Common myeloid progenitor, CD34-positive (primary cell): Measurements from ENCODE around the gene ENGASE.
A peak's percentile ranks its signal among the peaks of the same experiment; 100 is the strongest.

Source experiments
- CTCF ChIA-PET: fragments of 350-600 bp; sonication (Branson Sonifier 250); formaldehyde crosslinking; loops from one replicate; lab custom pipeline; 2021; ENCODE audit warnings: antibody characterized with exemption; lab: Charles Lee
- POLR2A ChIA-PET: fragments of 350-600 bp; sonication (Branson Sonifier 250); formaldehyde crosslinking; loops from one replicate; lab custom pipeline; 2021; ENCODE audit warnings: antibody characterized with exemption; lab: Charles Lee
- DNase-seq, 3 donors: peaks; one replicate each; pipeline versions ENCODE4 v3.0.0 to v3.0.0-alpha.2; 2013
- H3K27ac ChIP-seq, 2 experiments: 1 replicate in 1 of 2; 2 replicates in 1 of 2; pipeline ENCODE4 v1.7.0; 2013; ENCODE audit warnings: inconsistent platforms in 2 of 2, low read length in 2 of 2, mild to moderate bottlenecking in 2 of 2, low read depth in 1 of 2, moderate library complexity in 1 of 2; ENCODE audit not compliant: severe bottlenecking in 2 of 2, insufficient read depth in 1 of 2, poor library complexity in 1 of 2
- H3K27me3 ChIP-seq, 5 experiments: replicated peaks in 2 of 5; 1 replicate in 3 of 5; 2 replicates in 2 of 5; pipeline versions ENCODE4 v1.6.1 to v1.7.0; 2013; ENCODE audit warnings: low read length in 4 of 5, mild to moderate bottlenecking in 2 of 5, moderate library complexity in 2 of 5, inconsistent platforms in 1 of 5; ENCODE audit not compliant: insufficient read depth in 5 of 5, control insufficient read depth in 4 of 5
- H3K36me3 ChIP-seq, 4 experiments: 1 replicate in 2 of 4; 2 replicates in 2 of 4; pipeline versions ENCODE4 v1.6.1 to v1.7.0; 2013; ENCODE audit warnings: low read length in 3 of 4, control low read depth in 1 of 4, mild to moderate bottlenecking in 1 of 4; ENCODE audit not compliant: control insufficient read depth in 4 of 4, insufficient read depth in 4 of 4
- H3K4me1 ChIP-seq, 4 experiments: 1 replicate in 3 of 4; 2 replicates in 1 of 4; pipeline versions ENCODE4 v1.6.1 to v1.7.1; 2013; ENCODE audit warnings: low read length in 3 of 4, mild to moderate bottlenecking in 3 of 4, control low read depth in 1 of 4, inconsistent platforms in 1 of 4, moderate library complexity in 1 of 4; ENCODE audit not compliant: control insufficient read depth in 4 of 4, insufficient read depth in 4 of 4; ENCODE audit errors: control extremely low read depth in 1 of 4
- H3K4me3 ChIP-seq, 7 experiments: 1 replicate in 4 of 7; 2 replicates in 3 of 7; pipeline versions ENCODE4 v1.5.1 to v1.7.0; 2013; ENCODE audit warnings: mild to moderate bottlenecking in 7 of 7, low read length in 6 of 7, moderate library complexity in 6 of 7, inconsistent platforms in 2 of 7, low read depth in 2 of 7, control low read depth in 1 of 7; ENCODE audit not compliant: insufficient read depth in 4 of 7, control insufficient read depth in 1 of 7; ENCODE audit errors: extremely low read depth in 1 of 7
- H3K9me3 ChIP-seq, 5 experiments: 1 replicate in 4 of 5; 2 replicates in 1 of 5; pipeline versions ENCODE4 v1.6.1 to v1.7.1; 2013; ENCODE audit warnings: low read length in 4 of 5, mild to moderate bottlenecking in 2 of 5, inconsistent platforms in 1 of 5, low read depth in 1 of 5, moderate library complexity in 1 of 5; ENCODE audit not compliant: control insufficient read depth in 4 of 5, insufficient read depth in 2 of 5; ENCODE audit errors: control extremely low read depth in 1 of 5
- WGBS: methylation state at CpG from one replicate; pipeline ENCODE4 v1.1.5; 2013; ENCODE audit not compliant: insufficient coverage; 5-methylcytosine and 5-hydroxymethylcytosine counted together

Gene ENGASE

DNA sequence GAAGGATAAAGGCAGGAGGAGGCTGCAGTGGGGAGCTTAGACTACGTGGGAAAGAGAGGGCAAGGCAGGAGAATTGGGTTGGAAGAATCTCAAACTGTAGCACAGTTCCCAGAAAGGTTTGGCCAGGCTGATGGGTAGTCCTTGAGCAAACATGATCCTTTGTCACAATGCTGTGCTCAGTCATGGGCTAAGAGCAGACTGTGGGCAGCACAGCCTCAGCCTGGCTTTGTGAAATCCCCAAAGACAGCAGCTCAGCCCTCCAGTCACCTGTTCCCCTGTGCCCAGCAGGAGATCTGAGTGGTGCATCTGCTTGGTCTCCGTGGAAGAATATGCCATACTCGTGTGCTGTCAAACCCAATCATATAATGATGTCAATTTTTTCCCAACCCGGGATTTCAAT, 10.6 kb upstream of the ENGASE start:
- H3K4me1 ChIP-seq, result peaks cover 0 to 6% (median 2%) of the 10 kb centered on the region in 4 experiments
- WGBS, result 96% methylated on average over 4 of the region's 4 CpGs
- no peaks in the 10 kb centered on the region for H3K9me3 ChIP-seq
- no peak for DNase-seq
- H3K4me3 ChIP-seq, result no peak overlapping the region
- no peaks in the 10 kb centered on the region for H3K36me3 ChIP-seq
- no peaks in the 10 kb centered on the region for H3K27me3 ChIP-seq
- CTCF ChIA-PET, result interaction anchor here (0.9 to 5.3 kb wide), 5 partner anchors 16 to 337 kb away, joined by 4 to 23 read pairs (median 6); no protein-coding TSS in a partner anchor
- H3K27ac ChIP-seq, result no peak overlapping the region
- POLR2A ChIA-PET, result no interaction called here

DNA sequence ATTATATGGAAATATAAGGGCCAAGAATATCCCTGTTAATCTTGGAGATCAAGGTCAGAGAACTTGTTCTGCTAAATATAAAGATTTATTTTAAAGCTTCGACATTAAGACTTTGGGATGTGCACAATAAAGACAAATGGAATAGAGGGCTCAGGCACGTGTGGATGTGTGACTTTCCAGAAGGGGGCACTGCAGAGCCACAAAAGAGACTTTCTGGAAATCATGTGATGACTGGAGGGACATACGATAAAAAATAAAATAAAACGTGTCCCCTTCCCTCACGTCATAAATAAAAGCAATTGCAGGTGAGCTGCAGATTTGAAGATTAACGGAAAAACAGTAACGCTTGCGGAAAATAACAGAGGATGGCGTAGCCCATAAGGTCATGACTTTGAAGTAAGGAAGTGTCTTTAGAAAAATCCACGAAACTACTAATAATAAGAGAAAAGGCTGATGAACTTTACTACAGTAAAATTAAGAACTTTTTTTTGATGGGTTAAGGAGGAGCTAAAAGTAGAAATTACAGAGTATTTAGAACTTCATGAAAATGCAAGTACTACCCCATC, 9.4 kb upstream of the ENGASE start:
- Histone ChIP-seq H3K9me3 (no peaks in the 10 kb centered on the region), H3K36me3 (no peaks in the 10 kb centered on the region), H3K27ac (no peak overlapping the region), H3K27me3 (no peaks in the 10 kb centered on the region), H3K4me3 (no peak overlapping the region), H3K4me1 (peaks cover 0 to 1% (median 0%) of the 10 kb centered on the region in 4 experiments)
- POLR2A ChIA-PET, result no interaction called here
- DNase-seq, result peak; percentile 57 to 78 (median 71)
- CTCF ChIA-PET, result interaction anchor here (0.9 to 5.3 kb wide), 9 partner anchors 9 to 336 kb away, joined by 3 to 23 read pairs (median 5); partner anchors contain the start of gene ENGASE
- 43% methylated on average over 7 of the region's 10 CpGs for WGBS

DNA sequence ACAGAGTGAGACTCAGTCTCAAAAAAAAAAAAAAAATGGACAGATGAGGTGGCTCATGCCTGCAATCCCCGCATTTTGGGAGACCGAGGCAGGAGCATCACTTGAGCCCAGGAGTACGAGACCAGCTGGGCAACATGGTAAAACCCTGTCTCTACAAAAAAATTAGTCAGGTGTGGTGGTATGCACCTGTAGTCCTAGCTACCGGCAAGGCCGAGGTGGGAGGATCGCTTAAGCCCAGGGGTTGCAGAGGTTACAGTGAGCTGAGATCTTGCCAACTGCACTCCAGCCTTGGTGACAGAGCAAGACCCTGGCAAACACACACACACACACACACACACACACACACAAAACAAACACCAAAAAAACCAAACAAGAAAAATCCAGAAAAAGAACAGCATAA, 7.7 kb upstream of the ENGASE start:
- 100% methylated on average over 3 of the region's 6 CpGs for WGBS
- POLR2A ChIA-PET, result no interaction called here
- no peak overlapping the region for H3K4me3 ChIP-seq
- CTCF ChIA-PET, result interaction anchor here (1.0 to 1.7 kb wide), 5 partner anchors 11 to 326 kb away, joined by 3 to 6 read pairs (median 4); no protein-coding TSS in a partner anchor
- no peaks in the 10 kb centered on the region for H3K27me3 ChIP-seq
- H3K27ac ChIP-seq, result no peak overlapping the region
- no peaks in the 10 kb centered on the region for H3K9me3 ChIP-seq
- DNase-seq, result no peak
- peaks cover 0 to 1% (median 0%) of the 10 kb centered on the region in 4 experiments for H3K4me1 ChIP-seq
- H3K36me3 ChIP-seq, result no peaks in the 10 kb centered on the region

DNA sequence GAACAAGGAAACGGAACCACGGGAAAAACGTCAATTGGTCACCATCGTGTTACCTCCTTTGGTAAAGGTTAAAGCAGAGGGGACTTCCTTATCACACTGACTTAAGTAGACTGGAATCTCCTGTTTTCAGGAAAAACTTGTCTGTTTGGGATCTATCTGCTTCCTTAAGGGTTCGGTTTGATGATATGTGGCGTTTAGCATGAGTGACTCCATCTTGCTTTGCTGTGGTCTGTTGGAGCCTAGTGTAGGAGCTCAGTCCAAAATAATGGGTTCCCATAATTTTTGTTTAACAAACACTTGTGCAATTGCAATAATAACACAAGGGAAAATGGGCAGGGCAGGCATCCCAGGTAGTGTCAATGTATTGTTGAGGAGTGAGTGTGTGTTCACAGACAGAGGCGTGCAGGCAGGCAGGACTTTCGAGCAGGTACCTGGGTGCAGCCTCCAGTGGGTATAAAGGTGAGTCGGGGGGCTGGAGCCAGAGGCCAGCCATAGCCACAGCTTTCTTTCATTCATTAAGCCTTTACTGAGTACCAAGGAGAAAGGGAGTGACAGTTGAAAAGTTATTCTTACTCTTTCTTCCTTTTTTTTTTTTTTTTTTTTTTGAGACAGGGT, 4.3 kb upstream of the ENGASE start:
- 95% methylated on average over 6 of the region's 9 CpGs for WGBS
- CTCF ChIA-PET, result interaction anchor here (0.9 to 1.3 kb wide), 2 partner anchors 9 to 17 kb away, joined by 3 to 4 read pairs; no protein-coding TSS in a partner anchor
- Histone ChIP-seq H3K4me1 (peaks cover 0 to 8% (median 7%) of the 10 kb centered on the region in 4 experiments), H3K27ac (no peak overlapping the region), H3K9me3 (no peaks in the 10 kb centered on the region), H3K27me3 (no peaks in the 10 kb centered on the region), H3K4me3 (no peak overlapping the region), H3K36me3 (no peaks in the 10 kb centered on the region)
- no peak for DNase-seq
- POLR2A ChIA-PET, result no interaction called here

DNA sequence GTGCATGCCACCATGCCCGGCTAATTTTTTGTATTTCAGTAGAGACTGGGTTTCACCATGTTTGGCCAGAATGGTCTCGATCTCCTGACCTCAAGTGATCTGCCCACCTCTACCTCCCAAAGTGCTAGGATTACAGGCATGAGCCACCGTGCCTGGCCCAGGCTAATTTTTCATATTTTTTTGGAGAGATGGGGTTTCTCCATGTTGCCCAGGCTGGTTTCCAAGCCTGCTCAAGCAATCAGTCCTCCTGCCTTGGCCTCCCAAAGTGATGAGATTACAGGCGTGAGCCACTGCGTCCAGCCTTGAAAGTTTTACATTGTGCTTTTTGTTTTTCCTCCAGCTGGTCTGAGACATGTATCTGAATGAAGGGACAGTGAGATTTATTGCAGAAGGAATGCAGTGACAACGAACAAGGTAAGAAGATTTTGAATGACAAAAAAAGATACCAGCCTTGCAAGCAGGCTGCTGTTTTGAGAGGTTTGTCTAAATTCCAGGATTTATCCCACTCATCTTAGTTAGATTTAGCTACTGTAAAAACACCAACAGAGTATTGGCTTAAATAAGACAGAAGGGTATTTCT, 3.4 kb upstream of the ENGASE start:
- Histone ChIP-seq H3K27me3 (no peaks in the 10 kb centered on the region), H3K9me3 (no peaks in the 10 kb centered on the region), H3K27ac (no peak overlapping the region), H3K4me3 (no peak overlapping the region), H3K4me1 (peaks cover 5 to 17% (median 14%) of the 10 kb centered on the region in 4 experiments), H3K36me3 (no peaks in the 10 kb centered on the region)
- POLR2A ChIA-PET, result no interaction called here
- CTCF ChIA-PET, result interaction anchor here (0.8 to 1.3 kb wide), 5 partner anchors 11 to 321 kb away, joined by 3 to 5 read pairs (median 3); no protein-coding TSS in a partner anchor
- 98% methylated on average over 6 of the region's 6 CpGs for WGBS
- DNase-seq, result no peak

DNA sequence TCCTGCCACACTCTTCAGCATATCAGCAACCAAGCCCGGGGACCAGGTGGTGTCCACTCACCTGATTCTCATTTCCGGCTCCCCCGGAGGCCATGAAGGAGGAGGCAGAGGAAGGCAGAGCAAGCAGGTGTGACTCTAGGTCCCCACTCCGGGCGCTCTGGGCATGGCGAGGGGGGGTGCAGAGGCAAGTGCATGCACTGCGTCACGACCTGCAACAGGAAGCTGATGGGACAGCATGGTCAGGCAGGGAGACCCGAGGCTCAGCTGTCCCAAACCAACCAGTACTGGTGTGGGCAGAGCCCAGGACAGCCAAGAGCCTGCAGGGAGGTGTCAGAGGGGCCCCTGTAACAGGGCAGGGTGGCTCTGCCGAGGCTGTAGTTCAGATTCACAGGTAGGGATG, 2.1 kb upstream of the ENGASE start:
- H3K27me3 ChIP-seq, result no peaks in the 10 kb centered on the region
- WGBS, result 100% methylated on average over 9 of the region's 10 CpGs
- DNase-seq, result no peak
- H3K36me3 ChIP-seq, result peaks cover 0 to 4% (median under 1%) of the 10 kb centered on the region in 4 experiments
- POLR2A ChIA-PET, result no interaction called here
- H3K4me3 ChIP-seq, result no peak overlapping the region
- CTCF ChIA-PET, result interaction anchor here (0.8 to 1.9 kb wide), 7 partner anchors 9 to 817 kb away, joined by 3 to 5 read pairs (median 4); no protein-coding TSS in a partner anchor
- no peaks in the 10 kb centered on the region for H3K9me3 ChIP-seq
- peaks cover 5 to 18% (median 14%) of the 10 kb centered on the region in 4 experiments for H3K4me1 ChIP-seq
- no peak overlapping the region for H3K27ac ChIP-seq
